ENCODE data around the gene GEMIN7.

DNA sequence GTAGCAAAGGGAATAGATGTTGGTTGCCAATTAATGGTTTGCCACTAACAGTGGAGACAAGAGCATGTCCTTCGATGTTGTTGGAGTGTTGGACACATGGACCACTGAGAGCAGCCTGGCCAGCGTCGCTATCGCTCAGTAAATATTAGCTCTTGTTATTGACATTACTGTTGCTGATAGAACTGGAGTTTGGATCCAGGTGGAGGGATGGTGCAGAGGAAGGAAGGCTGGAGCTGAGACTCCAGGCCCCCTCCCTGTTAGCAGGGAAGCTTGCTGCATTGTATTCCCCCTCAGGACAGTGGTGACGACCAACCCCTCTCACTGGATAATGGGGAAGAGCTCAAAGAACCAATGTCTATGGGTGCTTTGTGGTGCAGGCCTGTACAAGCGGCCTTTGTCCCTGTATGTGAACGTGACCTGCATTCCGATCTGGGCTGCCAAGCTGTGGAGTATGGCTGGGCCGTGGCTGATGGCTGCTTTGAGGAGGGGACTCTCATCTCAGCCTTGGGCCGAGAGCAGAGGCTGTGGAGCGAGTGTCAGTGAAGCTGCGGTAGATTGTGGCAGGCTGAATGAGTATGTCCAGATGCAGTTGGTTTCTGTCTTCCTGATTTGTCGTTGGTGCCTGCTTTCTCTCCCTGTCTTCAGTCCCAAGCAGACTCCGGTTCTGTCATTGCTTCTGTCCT lies 33.2 kb upstream of the GEMIN7 start:
- TF ChIP-seq, protein P1, sequence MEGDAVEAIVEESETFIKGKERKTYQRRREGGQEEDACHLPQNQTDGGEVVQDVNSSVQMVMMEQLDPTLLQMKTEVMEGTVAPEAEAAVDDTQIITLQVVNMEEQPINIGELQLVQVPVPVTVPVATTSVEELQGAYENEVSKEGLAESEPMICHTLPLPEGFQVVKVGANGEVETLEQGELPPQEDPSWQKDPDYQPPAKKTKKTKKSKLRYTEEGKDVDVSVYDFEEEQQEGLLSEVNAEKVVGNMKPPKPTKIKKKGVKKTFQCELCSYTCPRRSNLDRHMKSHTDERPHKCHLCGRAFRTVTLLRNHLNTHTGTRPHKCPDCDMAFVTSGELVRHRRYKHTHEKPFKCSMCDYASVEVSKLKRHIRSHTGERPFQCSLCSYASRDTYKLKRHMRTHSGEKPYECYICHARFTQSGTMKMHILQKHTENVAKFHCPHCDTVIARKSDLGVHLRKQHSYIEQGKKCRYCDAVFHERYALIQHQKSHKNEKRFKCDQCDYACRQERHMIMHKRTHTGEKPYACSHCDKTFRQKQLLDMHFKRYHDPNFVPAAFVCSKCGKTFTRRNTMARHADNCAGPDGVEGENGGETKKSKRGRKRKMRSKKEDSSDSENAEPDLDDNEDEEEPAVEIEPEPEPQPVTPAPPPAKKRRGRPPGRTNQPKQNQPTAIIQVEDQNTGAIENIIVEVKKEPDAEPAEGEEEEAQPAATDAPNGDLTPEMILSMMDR (conservative IDR thresholded peaks at IDR 0.05; ENCODE audit: low read depth in 2 of 2), result no peak
- TF ChIP-seq POLR2AphosphoS5 (IDR thresholded peaks at IDR 0.05; ENCODE audit: low read depth) (no peak), ZNF331 (CRISPR knock-in tag; IDR thresholded peaks at IDR 0.05; ENCODE audit: low read depth) (no peak), EZH2phosphoT487 (IDR thresholded peaks at IDR 0.05; ENCODE audit: unreplicated experiment) (no peak), EZH2 (IDR thresholded peaks at IDR 0.05; ENCODE audit: low read depth, unreplicated experiment) (no peak)
- TF ChIP-seq, protein P2, sequence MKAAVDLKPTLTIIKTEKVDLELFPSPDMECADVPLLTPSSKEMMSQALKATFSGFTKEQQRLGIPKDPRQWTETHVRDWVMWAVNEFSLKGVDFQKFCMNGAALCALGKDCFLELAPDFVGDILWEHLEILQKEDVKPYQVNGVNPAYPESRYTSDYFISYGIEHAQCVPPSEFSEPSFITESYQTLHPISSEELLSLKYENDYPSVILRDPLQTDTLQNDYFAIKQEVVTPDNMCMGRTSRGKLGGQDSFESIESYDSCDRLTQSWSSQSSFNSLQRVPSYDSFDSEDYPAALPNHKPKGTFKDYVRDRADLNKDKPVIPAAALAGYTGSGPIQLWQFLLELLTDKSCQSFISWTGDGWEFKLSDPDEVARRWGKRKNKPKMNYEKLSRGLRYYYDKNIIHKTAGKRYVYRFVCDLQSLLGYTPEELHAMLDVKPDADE (IDR thresholded peaks at IDR 0.05), result no peak
- TF ChIP-seq, protein P3, sequence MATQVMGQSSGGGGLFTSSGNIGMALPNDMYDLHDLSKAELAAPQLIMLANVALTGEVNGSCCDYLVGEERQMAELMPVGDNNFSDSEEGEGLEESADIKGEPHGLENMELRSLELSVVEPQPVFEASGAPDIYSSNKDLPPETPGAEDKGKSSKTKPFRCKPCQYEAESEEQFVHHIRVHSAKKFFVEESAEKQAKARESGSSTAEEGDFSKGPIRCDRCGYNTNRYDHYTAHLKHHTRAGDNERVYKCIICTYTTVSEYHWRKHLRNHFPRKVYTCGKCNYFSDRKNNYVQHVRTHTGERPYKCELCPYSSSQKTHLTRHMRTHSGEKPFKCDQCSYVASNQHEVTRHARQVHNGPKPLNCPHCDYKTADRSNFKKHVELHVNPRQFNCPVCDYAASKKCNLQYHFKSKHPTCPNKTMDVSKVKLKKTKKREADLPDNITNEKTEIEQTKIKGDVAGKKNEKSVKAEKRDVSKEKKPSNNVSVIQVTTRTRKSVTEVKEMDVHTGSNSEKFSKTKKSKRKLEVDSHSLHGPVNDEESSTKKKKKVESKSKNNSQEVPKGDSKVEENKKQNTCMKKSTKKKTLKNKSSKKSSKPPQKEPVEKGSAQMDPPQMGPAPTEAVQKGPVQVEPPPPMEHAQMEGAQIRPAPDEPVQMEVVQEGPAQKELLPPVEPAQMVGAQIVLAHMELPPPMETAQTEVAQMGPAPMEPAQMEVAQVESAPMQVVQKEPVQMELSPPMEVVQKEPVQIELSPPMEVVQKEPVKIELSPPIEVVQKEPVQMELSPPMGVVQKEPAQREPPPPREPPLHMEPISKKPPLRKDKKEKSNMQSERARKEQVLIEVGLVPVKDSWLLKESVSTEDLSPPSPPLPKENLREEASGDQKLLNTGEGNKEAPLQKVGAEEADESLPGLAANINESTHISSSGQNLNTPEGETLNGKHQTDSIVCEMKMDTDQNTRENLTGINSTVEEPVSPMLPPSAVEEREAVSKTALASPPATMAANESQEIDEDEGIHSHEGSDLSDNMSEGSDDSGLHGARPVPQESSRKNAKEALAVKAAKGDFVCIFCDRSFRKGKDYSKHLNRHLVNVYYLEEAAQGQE (IDR thresholded peaks at IDR 0.05; ENCODE audit: unreplicated experiment), result no peak

Data from GM23338 (cell line).